GM19099 (cell line): ENCODE results near the gene MYOF.

ENCODE experiments used
- POLR2A ChIP-seq: IDR thresholded peaks from 3 replicates; pipeline ENCODE4 v1.6.1; 2011; ENCODE audit warnings: low read depth; ENCODE audit not compliant: insufficient read length; ENCODE audit errors: extremely low read depth

Gene MYOF

DNA sequence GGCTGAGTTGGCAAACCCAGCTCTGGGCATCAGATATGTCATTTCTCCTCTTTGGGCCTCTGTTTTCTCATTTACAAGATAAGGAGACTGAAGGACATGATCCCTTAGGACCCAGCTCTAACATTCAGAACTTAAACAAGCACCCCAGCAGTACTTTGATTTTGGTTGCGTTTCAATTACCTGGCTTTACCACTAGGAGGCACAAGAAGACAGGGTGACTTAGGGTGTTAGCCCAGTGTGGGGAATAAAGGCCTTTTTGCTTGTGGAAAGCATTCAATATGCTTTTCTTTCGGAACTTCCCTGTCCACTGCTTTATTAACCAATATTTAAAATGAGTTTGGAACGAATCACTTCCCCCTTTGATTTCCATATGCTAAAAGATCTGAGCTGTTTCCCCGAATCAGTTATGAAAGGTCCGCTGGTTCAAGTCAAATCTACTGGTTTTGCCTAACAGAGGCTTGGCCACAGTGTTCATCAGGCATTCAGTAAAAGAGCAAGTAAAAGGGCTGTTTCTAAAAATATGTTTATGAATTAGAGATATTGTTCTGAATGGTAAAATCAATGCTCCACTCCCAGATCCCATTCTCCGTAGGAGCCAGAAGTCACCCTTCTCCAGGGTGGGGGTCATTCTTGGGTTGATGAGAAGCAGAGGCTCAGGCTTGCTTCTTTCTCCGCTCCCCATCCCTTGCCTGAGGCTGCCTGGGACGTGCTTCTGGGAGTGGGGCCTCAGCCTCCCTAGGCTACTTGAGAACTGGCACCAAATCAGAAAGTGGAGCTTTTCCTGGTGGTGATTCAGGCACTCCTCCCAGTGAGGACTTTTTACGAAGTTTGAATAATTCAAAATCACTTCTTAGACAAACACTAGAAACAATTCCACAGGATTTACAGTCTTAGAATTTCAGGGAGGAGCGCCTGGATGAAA, 105.5 kb downstream of the MYOF start:
- TF ChIP-seq POLR2A = no peak

DNA sequence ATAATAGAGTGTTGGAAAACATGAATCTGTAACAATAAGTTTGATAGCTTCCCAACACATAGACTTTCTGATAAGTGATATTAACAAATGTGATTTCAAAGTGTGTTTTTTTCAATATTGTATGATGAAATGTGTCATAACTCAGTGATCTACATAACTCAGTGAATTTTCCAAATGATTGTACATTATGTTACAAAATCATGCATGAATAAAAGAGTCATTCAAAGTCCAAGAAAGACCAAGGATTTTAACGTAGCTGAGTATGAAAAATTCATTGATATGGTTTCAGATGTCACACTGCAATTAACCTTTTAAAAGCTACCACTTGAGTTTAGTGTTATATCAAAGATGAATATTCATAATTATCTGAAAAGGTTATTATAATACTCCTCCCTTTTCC, 111.2 kb downstream of the MYOF start:
- TF ChIP-seq POLR2A = no peak

DNA sequence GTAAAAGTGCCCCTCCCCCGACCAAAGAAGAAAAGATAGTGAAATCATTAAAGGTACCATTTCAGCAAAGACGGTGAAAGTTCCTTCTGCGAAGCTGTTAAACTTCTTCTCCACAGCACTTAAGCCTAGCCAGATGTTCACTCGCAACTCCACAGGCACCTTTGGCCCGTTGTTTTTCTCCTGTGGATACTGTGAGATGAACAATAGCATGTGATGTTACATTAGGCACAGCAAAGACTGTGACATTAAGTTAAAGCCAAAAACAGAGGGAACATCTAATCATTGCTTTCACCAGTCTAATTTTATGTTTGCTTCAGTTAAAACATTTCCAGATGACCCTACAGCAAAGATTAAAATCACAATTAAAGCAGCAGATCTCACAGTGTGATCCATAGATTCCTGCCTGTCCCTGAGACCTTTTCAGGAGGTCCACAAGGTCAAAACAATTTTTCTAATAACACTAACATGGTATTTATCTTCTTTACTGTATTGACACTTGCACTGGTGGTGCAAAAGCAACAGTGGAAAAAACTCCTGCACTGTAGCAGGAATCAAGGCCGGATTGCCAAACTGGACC, 112.5 kb downstream of the MYOF start:
- no peak for TF ChIP-seq POLR2A

DNA sequence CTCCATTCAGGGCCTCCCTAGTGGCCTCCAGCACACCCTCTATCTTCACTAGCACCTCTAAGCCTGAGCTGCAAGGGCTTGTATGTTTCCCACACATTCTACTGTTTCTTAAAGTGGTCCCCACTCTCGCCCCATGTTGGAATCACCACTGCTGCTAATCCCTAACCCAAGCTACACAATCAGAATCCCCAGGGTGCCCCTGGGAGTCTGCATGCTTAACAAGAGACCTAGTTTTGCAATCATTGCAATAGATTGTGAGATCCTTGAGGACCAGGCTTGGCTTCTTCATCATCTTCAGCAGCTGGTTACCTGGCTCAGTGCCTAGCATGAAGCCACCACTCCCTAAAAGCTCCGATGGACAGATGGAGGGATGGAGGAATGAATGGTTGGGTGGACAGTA, 113.9 kb downstream of the MYOF start:
- no peak for TF ChIP-seq POLR2A

DNA sequence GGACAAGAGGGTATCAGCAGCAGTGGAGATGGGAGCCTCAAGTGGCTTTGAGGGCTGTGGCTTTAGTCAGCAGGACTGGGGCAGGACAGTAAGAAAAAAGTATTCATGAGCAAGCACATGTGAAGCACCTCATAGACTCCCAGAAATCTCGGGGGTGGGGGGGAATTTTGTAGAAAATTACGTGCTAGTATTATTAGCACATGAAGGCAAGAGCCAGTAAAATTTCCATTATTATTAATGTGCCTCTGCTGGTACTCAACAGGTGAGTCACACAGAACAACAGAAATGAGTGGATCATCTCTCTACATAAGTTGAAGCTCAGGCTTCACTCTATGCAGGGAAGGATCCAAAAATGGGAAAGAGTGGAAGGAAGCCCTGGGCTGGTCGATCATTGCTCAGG, 114.5 kb downstream of the MYOF start:
- TF ChIP-seq POLR2A = no peak

DNA sequence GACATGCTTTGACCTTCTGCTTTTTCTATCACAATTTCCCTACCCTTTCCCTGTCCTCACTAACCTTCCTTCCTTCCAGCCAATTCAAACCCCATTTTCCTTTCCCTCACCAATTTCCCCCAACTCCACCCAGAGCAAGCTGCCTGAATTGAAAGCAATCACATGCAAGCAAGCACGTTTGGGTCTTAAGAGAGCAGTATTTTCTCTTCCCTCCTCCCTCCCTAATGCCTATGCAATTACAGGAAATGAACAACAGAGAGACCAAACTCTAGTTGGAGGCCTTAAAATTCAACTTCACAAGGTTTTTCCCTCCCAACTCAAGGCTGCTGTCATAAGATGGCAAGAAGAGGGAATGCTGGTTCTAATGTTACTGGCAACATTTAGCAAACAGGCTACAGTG, 117.2 kb downstream of the MYOF start:
- no peak for TF ChIP-seq POLR2A

DNA sequence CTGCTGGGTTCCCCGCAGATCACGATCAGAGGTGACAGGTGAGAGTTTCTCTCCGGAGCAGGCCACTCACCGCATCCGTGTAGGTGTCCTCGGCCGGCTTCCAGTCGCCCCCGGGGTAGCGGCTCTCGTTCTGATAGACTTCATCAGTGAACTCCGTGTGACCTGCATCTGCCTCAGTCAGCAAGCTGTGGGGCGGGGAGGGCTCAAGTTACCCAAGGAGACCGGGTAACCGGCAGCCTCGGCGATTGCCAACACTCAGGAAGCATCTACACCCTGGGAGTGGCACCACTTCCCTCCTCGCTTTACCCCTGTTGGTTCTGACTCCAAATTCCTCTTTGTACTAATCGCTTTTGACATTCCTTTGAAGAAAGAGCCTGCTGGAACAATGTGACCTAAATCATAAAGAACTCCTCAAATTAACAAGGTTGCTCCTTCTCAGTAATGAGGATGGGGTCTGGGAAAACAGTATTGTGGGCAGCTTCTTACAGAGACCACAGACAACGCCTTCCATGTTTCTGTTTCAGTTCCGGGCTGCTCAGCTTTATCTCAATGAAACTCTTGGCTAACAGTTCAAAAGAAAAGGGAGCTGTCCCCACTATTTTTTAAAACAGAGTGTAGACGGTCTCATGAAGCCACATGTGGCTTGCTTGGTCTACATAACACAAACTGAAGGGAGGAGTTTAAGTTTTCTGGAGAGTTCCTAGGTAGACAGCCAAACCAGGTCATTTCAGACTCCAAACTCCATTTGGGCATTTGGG, 118.1 kb downstream of the MYOF start:
- no peak for TF ChIP-seq POLR2A

DNA sequence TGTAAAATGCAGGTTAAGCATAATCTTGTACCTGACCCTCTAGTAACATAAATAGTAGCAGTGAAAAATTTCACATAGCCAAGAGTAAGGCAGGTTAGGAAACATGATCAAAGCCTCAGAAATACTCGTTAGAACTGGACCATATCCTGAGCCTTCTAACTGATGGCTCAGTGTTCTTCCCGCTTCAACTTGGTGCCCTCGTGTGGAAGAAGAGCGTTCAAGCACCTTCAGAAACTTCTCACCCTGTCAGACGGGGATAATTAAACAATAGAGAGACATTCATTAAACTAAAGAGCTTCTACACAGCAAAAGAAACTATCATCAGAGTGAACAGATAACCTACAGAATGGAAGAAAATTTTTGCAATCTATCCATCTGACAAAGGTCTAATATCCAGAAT, 124.5 kb downstream of the MYOF start:
- no peak for TF ChIP-seq POLR2A

DNA sequence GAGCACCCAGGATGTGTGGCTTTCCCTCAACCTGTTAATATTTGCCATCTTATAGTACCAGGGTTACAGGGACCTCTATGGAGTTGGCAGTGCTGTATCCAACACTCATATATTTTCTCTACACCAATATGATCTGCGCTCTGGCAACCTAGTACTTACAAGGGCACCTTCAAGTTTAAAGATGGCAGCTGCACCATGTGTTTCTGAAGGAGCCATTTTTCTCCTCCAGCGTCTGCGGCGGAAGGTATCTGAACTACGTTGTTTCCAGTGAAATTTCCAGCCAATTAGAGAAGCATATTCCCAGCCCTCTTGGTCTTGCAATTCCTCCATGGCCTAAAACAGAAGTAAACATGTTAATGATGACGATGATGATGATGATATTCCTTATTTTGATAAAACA, 125.6 kb downstream of the MYOF start:
- TF ChIP-seq POLR2A = no peak

DNA sequence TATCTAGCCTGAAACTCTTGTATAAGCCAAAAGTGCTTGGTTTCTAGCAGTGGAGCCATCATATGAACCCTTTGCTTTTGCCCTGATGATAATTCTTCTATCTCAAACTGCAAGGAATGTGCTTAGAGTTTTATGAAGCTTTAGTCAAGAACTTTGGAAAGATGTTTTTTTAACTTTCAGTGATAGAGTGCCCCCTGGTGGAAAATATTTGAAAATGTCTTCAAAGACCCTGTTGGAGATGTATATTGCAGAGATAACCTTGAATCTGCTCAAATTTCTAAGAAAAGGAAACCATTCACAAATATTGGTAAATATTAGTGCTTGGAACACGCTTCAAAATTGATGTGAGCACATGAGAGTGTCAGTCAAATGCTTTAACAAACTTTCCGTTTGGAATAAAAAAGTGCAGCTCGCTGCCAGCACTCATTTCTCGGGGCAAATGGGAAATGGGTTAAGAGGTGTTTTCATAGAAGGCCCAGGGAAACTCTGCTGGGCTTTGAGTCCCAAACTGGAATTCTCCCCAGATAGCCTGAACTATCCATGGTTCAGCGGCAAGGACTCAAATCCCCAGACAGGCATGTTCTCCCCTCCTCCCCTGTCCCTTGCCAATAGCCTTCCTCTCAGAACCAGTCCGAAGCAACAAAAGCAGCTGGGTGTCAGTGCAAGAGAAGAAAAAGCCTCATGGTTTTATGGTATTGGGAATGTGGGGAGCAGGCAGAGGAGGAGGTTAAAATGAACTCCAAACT, 129.3 kb downstream of the MYOF start:
- no peak for TF ChIP-seq POLR2A

DNA sequence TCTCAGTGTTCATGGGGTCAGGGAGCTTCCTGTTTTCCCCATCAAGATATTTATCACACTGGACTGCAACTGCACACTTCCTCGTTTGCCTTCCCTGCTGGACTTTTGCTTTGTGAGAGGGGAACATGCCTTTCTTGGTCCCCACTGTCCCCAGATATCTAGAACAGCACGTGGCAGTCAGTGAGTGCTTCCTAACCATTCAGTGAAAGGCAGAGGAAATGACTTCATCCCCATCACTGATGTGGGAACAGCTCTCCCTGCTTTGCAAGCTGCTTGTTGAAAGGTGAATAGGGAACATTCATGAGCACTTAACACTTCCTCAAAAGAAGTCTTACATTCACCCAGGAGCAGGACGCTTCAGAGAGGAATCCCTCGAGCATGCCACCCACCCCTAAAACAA, 135.4 kb downstream of the MYOF start:
- no peak for TF ChIP-seq POLR2A

DNA sequence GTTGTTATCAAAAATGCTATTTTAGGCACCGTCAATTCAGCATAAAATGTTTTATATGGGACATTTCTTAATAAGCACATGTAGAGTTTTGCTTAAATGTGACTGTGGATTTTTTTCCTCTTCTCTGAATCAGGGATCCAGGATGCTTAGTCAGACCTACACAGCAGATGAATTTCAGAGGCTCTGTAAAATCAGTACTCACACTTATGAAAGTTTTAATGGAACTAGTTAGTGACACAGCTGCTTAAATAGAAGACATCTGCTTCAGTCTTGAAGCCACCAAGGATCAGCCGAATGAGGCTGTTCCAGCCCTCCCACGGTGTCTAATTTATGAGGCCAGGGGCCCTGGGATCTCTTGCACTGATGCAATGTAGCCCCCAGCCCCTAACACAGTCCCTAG, 136.0 kb downstream of the MYOF start:
- no peak for TF ChIP-seq POLR2A

DNA sequence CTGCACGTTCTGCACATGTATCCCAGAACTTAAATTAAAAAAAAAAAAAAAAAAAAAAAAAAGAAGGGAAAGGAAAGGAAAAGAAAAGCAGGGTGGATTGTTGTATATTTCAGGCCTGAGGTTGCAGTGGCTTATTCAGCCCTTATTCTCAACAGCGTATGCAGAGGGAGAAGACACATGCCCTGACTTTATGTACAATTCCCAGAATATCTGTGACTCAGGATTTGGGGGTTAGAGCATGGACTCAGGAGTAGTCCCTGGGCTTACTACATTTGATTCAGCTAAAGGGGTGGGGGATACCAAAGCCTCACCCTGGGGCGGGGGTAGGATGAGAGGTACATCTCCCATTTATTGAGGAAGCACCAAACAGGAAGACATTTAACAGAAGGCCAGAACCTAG, 137.4 kb downstream of the MYOF start:
- no peak for TF ChIP-seq POLR2A

DNA sequence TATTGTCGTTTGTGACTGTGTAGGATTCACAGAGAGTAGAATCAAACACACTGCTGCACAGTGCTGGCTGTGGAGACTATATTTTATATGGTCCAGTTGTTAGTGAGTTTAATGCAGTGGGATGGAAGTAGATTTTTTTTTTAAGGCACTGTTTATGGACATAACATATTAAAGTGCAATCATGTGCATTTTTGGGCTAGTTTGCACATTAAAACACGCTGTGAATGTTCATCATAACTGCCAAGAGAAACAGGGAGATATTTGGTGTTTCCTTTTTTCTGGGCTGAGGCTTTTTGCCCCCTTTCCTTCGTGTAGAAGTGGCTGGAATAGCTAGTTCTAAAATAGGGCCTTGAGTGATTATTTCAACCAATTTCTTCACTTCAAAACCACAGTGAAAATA, 139.2 kb downstream of the MYOF start:
- no peak for TF ChIP-seq POLR2A

DNA sequence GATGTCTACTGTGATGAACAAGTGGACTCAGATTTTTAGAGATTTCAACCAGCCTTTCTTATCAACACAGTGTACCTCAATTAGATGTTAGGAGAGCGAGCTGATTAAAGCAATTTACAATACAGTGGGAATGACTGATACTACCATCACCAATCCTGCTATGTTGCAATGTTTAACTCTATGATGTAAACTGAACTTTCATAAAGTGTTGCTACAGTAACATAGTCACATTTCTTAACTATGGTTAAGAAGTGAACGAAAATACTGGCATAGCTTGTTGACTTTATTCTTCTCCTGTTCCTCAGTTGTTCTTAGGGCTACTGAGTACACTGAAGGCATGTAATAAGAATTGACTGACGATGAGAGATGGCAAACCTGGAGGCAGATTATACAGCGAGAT, 139.8 kb downstream of the MYOF start:
- TF ChIP-seq POLR2A = no peak
